Activated naive CD8-positive, alpha-beta T cell treated with anti-CD3 and anti-CD28 coated beads, Interleukin-2, amount 50 U/mL, for 24 hours (primary cell): ENCODE data around the gene ITPR3.
A peak's percentile ranks its signal among the peaks of the same experiment; 100 is the strongest.

Source experiments
- ATAC-seq: fragments of 150-1000 bp; cut with Tn5 transposase; one replicate; pipeline ENCODE4 v1.10.0; 2021
- DNase-seq: peaks from one replicate; pipeline ENCODE4 v3.0.0; 2021
- H3K27ac Mint-ChIP-seq: one replicate; pipeline ENCODE4 v1.8.0; 2021; ENCODE audit warnings: mild to moderate bottlenecking, mixed read lengths
- H3K27me3 Mint-ChIP-seq: one replicate; pipeline ENCODE4 v1.8.0; 2021; ENCODE audit warnings: mixed read lengths
- H3K36me3 Mint-ChIP-seq: one replicate; pipeline ENCODE4 v1.8.0; 2021; ENCODE audit warnings: low read depth, mixed read lengths
- H3K4me1 Mint-ChIP-seq: one replicate; pipeline ENCODE4 v1.8.0; 2021; ENCODE audit warnings: mixed read lengths
- H3K4me3 Mint-ChIP-seq: one replicate; pipeline ENCODE4 v1.8.0; 2021; ENCODE audit warnings: mild to moderate bottlenecking, moderate library complexity, mixed read lengths
- H3K9me3 Mint-ChIP-seq: one replicate; pipeline ENCODE4 v1.8.0; 2021; ENCODE audit warnings: mixed read lengths

The ITPR3 gene

GRCh38 chr6:33620856-33621710 is at the start of gene ITPR3:
Gene ITPR3 (plus strand): TSS chr6:33621322. CDS start chr6:33621603, 281 bp downstream.
- Mint-ChIP-seq H3K36me3 (peaks cover 16% of the 10 kb centered on the region), H3K27me3 (peaks cover 2% of the 10 kb centered on the region), H3K27ac (peak within 1 kb of the TSS; percentile 81), H3K4me3 (peak within 1 kb of the TSS; percentile 92), H3K9me3 (no peaks in the 10 kb centered on the region), H3K4me1 (peaks cover 40% of the 10 kb centered on the region)
- ATAC-seq = peak; percentile 85
- DNase-seq = peak; percentile 72

- Mint-ChIP-seq H3K27ac (peak overlapping the region; percentile 100), H3K27me3 (no peaks in the 10 kb centered on the region), H3K36me3 (peaks cover 20% of the 10 kb centered on the region), H3K4me3 (peak overlapping the region; percentile 89), H3K4me1 (peaks cover 43% of the 10 kb centered on the region), H3K9me3 (no peaks in the 10 kb centered on the region)
- no peak for DNase-seq
- ATAC-seq = no peak
These were observed 49.3 kb upstream of the ITPR3 start for GRCh38 chr6:33571637-33572316.

- peaks cover 33% of the 10 kb centered on the region for H3K36me3 Mint-ChIP-seq
- DNase-seq (no peak), ATAC-seq (no peak)
- H3K27me3 Mint-ChIP-seq = no peaks in the 10 kb centered on the region
- no peak overlapping the region for H3K4me3 Mint-ChIP-seq
- peaks cover 45% of the 10 kb centered on the region for H3K4me1 Mint-ChIP-seq
- H3K27ac Mint-ChIP-seq = no peak overlapping the region
- H3K9me3 Mint-ChIP-seq = no peaks in the 10 kb centered on the region
These were observed 45.9 kb upstream of the ITPR3 start for GRCh38 chr6:33575211-33575610.

DNA sequence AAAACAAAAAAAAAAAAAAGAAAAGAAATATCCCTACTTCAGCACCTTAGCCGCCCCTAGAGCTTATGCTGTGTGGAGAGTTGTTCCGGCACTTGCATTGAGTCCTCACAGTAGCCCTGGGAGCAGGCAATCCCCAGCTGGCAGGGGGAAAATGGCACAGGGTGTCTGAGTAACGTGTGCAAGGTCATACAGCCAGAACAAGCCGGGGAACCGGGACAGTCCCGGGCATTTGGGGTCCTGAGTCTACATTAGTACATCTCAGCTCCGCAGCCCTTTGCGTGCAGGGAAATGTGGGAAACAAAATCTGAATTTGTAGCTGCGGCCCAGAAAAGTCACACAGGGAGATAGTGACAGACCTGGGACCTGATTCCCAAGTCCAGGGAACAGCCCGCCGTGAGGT is 44.5 kb upstream of the ITPR3 start:
- no peak overlapping the region for H3K4me3 Mint-ChIP-seq

DNA sequence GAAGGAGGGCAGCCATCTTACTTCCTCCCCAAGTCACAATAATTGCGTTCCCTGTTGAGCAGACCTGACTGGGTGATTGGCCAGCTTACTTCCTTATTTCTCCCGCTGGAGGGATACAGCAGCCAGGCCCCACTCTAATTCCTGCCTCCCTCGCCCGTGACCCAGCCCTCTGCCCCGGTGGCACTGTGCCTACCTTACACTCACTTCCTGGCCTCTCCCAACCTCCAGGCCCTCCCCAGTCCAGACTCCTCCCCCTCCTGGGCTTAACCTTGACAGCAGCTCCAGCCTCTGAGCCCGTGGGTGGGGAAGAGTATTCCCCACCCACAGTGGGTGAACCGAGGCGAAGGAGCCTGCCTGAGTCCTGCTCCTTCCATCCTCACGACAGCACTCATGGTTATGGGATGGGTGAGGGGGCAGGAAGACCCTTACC is 44.0 kb upstream of the ITPR3 start:
- peaks cover 29% of the 10 kb centered on the region for H3K36me3 Mint-ChIP-seq
- H3K27ac Mint-ChIP-seq = peak overlapping the region; percentile 91
- DNase-seq = no peak
- H3K27me3 Mint-ChIP-seq = no peaks in the 10 kb centered on the region
- H3K4me1 Mint-ChIP-seq = peaks cover 29% of the 10 kb centered on the region
- ATAC-seq = no peak
- peak overlapping the region; percentile 94 for H3K4me3 Mint-ChIP-seq
- no peaks in the 10 kb centered on the region for H3K9me3 Mint-ChIP-seq

More for the DNA sequence above, 44.5 kb upstream of the ITPR3 start:
- no peak for DNase-seq
- Mint-ChIP-seq H3K4me1 (peaks cover 33% of the 10 kb centered on the region), H3K27ac (no peak overlapping the region), H3K9me3 (no peaks in the 10 kb centered on the region), H3K27me3 (no peaks in the 10 kb centered on the region), H3K36me3 (peaks cover 33% of the 10 kb centered on the region)
- ATAC-seq = no peak

- peak overlapping the region; percentile 94 for H3K4me3 Mint-ChIP-seq
- no peaks in the 10 kb centered on the region for H3K9me3 Mint-ChIP-seq
- ATAC-seq (no peak), DNase-seq (no peak)
- H3K27me3 Mint-ChIP-seq = no peaks in the 10 kb centered on the region
- H3K4me1 Mint-ChIP-seq = peaks cover 24% of the 10 kb centered on the region
- peaks cover 27% of the 10 kb centered on the region for H3K36me3 Mint-ChIP-seq
- H3K27ac Mint-ChIP-seq = peak overlapping the region; percentile 91
These were observed 43.4 kb upstream of the ITPR3 start for GRCh38 chr6:33577718-33578117.

- ATAC-seq (no peak), DNase-seq (no peak)
- H3K9me3 Mint-ChIP-seq = no peaks in the 10 kb centered on the region
- H3K27me3 Mint-ChIP-seq = no peaks in the 10 kb centered on the region
- peak overlapping the region; percentile 94 for H3K4me3 Mint-ChIP-seq
- H3K36me3 Mint-ChIP-seq = peaks cover 27% of the 10 kb centered on the region
- H3K27ac Mint-ChIP-seq = peak overlapping the region; percentile 91
- H3K4me1 Mint-ChIP-seq = peaks cover 24% of the 10 kb centered on the region
These were observed 43.0 kb upstream of the ITPR3 start for GRCh38 chr6:33578164-33578563.

DNA sequence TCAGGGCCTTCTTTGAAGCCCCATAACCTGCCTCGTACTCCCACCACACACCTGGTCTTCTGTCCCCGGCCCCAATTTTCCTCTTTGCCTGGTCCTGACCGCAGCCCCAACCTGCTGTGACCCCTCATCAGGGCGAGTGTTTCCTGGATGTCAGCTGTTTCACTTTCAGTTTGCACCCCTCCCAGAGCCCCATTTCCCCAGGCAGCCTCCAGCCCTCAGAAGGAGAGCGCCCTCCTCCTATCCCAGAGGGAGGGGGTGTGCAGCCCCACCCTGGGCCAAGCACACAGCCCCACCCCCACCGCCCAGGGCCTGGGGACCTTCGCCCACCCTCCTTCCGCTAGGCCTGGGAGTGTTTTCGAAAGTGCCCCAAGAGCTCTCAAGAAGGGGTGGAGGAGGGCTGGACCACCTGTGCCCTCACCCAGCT is 42.5 kb upstream of the ITPR3 start:
- DNase-seq (peak; percentile 32), ATAC-seq (peak; percentile 4)
- Mint-ChIP-seq H3K4me1 (peaks cover 24% of the 10 kb centered on the region), H3K27me3 (no peaks in the 10 kb centered on the region), H3K36me3 (peaks cover 27% of the 10 kb centered on the region), H3K9me3 (no peaks in the 10 kb centered on the region), H3K4me3 (peak overlapping the region; percentile 94), H3K27ac (peak overlapping the region; percentile 91)

GRCh38 chr6:33579828-33580714 is 41.1 kb upstream of the ITPR3 start, which contains the start of gene BAK1:
Gene BAK1 (minus strand): TSS chr6:33580276. CDS start chr6:33577604, 2,672 bp downstream.
- peak within 1 kb of the TSS; percentile 91 for H3K27ac Mint-ChIP-seq
- H3K9me3 Mint-ChIP-seq = no peaks in the 10 kb centered on the region
- H3K4me3 Mint-ChIP-seq = peak within 1 kb of the TSS; percentile 94
- H3K36me3 Mint-ChIP-seq = peaks cover 21% of the 10 kb centered on the region
- DNase-seq = peak; percentile 87
- peak; percentile 96 for ATAC-seq
- H3K4me1 Mint-ChIP-seq = peaks cover 30% of the 10 kb centered on the region
- H3K27me3 Mint-ChIP-seq = no peaks in the 10 kb centered on the region

- H3K27ac Mint-ChIP-seq = no peak overlapping the region
- H3K36me3 Mint-ChIP-seq = peaks cover 16% of the 10 kb centered on the region
- H3K9me3 Mint-ChIP-seq = no peaks in the 10 kb centered on the region
- H3K4me1 Mint-ChIP-seq = peaks cover 41% of the 10 kb centered on the region
- ATAC-seq (no peak), DNase-seq (no peak)
- H3K4me3 Mint-ChIP-seq = no peak overlapping the region
- no peaks in the 10 kb centered on the region for H3K27me3 Mint-ChIP-seq
These were observed 39.9 kb upstream of the ITPR3 start for GRCh38 chr6:33581186-33581585.

DNA sequence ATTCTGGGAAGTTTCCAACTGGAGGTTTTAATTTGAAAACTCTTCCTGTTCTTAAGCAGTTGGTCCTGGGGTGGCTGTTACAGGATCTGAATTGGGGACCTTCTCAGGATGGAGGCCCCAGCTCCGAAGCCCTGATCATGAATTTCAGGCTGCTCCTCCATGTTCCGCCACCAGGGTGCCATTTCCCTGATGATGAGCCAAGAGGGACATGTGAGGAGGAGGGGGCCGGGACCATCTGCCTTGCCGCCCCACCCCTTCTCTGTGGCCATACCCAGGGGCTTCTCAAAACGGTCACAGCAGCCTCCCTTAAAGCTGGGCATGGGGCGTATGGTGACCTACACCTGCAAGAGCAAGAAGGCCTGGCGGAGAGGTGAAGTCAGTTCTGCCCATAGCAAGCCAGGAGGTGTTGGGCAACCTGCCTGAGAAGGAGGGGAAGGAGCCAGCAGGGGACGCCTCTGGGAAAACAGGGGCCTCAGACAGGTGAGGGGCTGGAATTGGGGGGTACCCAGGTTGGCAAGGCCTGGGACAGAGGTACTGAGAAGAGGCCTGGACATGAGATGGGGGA is 37.4 kb upstream of the ITPR3 start:
- no peaks in the 10 kb centered on the region for H3K27me3 Mint-ChIP-seq
- no peak overlapping the region for H3K27ac Mint-ChIP-seq
- ATAC-seq (no peak), DNase-seq (peak; percentile 37)
- peaks cover 26% of the 10 kb centered on the region for H3K4me1 Mint-ChIP-seq
- peaks cover 3% of the 10 kb centered on the region for H3K36me3 Mint-ChIP-seq
- H3K9me3 Mint-ChIP-seq = no peaks in the 10 kb centered on the region
- H3K4me3 Mint-ChIP-seq = no peak overlapping the region

- Mint-ChIP-seq H3K27ac (peak overlapping the region; percentile 90), H3K36me3 (no peaks in the 10 kb centered on the region), H3K4me1 (peaks cover 26% of the 10 kb centered on the region), H3K4me3 (peak overlapping the region; percentile 70), H3K27me3 (no peaks in the 10 kb centered on the region), H3K9me3 (no peaks in the 10 kb centered on the region)
- no peak for DNase-seq
- no peak for ATAC-seq
These were observed 36.3 kb upstream of the ITPR3 start for GRCh38 chr6:33584700-33585402.

DNA sequence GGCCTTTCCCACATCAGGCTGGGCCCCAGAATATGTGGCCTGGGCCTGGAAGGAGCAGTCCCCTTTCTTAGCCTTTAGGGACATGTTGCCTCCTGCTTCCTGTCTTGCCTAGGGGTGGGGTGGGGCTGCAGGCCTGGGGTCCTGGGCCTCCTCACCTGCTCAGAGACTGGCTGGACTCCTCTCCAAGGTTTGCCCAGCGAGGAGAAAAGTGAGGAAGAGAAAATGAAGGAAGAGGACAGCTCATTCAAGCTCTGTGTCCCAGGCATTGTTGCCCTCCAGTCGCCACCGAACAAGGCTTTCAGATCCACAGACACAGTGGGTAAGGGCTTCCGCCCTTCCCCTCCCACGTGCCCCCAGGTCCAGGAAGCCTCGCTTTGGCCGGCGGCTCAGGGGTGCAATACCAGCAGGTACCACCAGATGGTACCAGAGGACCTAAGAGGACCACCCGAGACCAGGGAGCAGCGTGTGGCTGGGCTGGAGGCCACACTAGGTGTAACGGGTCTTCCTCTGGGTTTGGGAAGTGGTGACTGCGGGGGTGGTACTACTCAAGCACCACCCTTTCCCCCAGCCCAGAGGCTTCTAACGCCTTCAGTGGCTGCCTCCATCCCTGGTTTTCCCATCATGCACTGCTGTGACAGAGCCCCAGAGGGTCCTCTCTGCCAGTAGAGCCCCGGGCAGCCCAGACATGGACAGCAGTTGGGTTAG is 35.6 kb upstream of the ITPR3 start:
- H3K4me3 Mint-ChIP-seq = peak overlapping the region; percentile 70

More for the DNA sequence above, 35.6 kb upstream of the ITPR3 start:
- peak overlapping the region; percentile 90 for H3K27ac Mint-ChIP-seq
- DNase-seq (peak; percentile 91), ATAC-seq (peak; percentile 84)
- H3K9me3 Mint-ChIP-seq = no peaks in the 10 kb centered on the region
- no peaks in the 10 kb centered on the region for H3K36me3 Mint-ChIP-seq
- no peaks in the 10 kb centered on the region for H3K27me3 Mint-ChIP-seq
- peaks cover 24% of the 10 kb centered on the region for H3K4me1 Mint-ChIP-seq
